ENCODE measurements around the gene PDZD7.

DNA sequence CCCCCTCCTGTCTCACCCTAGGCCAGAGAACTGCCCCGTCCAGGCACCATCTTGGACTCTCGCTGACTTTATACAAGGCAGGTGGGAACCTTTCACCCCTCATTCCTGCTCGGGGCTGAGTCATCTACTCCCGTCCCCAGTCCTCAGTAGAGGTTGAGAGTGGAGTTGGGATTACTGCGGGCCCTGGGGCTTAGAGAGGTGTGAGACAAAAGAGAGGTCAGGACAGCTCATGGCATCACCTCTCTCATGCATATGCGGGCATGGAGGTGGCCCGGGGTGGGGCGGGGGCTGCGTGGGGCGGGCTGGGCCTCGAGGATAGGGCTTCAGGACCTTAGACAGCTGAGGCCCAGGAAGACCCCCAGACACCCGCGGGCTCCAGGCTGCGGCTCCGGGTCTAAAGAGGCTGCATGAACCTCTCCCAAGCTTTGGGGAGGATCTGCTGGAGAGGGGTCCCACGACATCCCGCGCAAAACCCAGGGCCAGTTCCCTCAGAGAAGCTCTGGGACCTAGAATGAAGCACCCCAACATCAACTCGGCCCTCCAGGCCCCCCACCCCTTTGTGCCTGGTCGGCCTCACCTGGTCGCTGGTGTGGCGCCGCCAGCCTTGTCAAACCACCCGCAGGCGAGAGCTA, 317 bp downstream of the PDZD7 start:
- TF ChIP-seq, protein P1, sequence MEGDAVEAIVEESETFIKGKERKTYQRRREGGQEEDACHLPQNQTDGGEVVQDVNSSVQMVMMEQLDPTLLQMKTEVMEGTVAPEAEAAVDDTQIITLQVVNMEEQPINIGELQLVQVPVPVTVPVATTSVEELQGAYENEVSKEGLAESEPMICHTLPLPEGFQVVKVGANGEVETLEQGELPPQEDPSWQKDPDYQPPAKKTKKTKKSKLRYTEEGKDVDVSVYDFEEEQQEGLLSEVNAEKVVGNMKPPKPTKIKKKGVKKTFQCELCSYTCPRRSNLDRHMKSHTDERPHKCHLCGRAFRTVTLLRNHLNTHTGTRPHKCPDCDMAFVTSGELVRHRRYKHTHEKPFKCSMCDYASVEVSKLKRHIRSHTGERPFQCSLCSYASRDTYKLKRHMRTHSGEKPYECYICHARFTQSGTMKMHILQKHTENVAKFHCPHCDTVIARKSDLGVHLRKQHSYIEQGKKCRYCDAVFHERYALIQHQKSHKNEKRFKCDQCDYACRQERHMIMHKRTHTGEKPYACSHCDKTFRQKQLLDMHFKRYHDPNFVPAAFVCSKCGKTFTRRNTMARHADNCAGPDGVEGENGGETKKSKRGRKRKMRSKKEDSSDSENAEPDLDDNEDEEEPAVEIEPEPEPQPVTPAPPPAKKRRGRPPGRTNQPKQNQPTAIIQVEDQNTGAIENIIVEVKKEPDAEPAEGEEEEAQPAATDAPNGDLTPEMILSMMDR (IDR thresholded peaks at IDR 0.05), result no peak
- TF ChIP-seq POLR2A (IDR thresholded peaks at IDR 0.05), result no peak

Measured in ovary (tissue), 3 donors.